Neural cell (in vitro differentiated cells): Measurements from ENCODE around the gene CACNA1D. TPM values are rescaled to one million over a fixed set of nuclear protein-coding genes. Genes with fewer than 3 reads are reported as not detected.

Experiments
- H2AFZ ChIP-seq: fragments of 200-600, 300-800 bp; sonication (generic), shearing (Covaris generic); 2 replicates; pipeline ENCODE4 v1.6.0; 2014; ENCODE audit warnings: low read depth, mild to moderate bottlenecking, antibody characterized with exemption, low read length, moderate library complexity
- H3F3A ChIP-seq: fragments of 200-600 bp; shearing (Covaris generic); 2 replicates; pipeline ENCODE4 v1.6.1; 2016; ENCODE audit warnings: mild to moderate bottlenecking, moderate library complexity, mixed read lengths, antibody characterized with exemption, low read length; ENCODE audit not compliant: insufficient read depth, poor library complexity, severe bottlenecking
- H3K27ac ChIP-seq: fragments of 200-600, 300-800 bp; sonication (generic), shearing (Covaris generic); 2 replicates; pipeline ENCODE4 v1.5.1; 2014; ENCODE audit warnings: mild to moderate bottlenecking, low read length, moderate library complexity
- H3K27me3 ChIP-seq: fragments of 300-800, 200-600 bp; sonication (generic), shearing (Covaris generic); 2 replicates; pipeline ENCODE4 v1.6.0; 2014; ENCODE audit warnings: mild to moderate bottlenecking, low read depth, low read length, moderate library complexity; ENCODE audit not compliant: insufficient read depth
- H3K36me3 ChIP-seq: fragments of 300-800, 200-600 bp; sonication (generic), shearing (Covaris generic); 2 replicates; pipeline ENCODE4 v1.5.1; 2014; ENCODE audit warnings: mild to moderate bottlenecking, antibody characterized with exemption, low read length, moderate library complexity; ENCODE audit not compliant: insufficient read depth
- H3K4me2 ChIP-seq: fragments of 300-800, 200-600 bp; sonication (generic), shearing (Covaris generic); 2 replicates; pipeline ENCODE4 v1.6.0; 2014; ENCODE audit warnings: mild to moderate bottlenecking, low read length
- H3K4me3 ChIP-seq: fragments of 300-800, 200-600 bp; sonication (generic), shearing (Covaris generic); 2 replicates; pipeline ENCODE4 v1.5.1; 2014; ENCODE audit warnings: mild to moderate bottlenecking, low read length, moderate library complexity
- H3K79me2 ChIP-seq: fragments of 200-600 bp; shearing (Covaris generic); replicated peaks from 2 replicates; pipeline ENCODE4 v1.6.0; 2014; ENCODE audit warnings: mild to moderate bottlenecking, low read length, moderate library complexity; ENCODE audit not compliant: insufficient read depth
- H3K9ac ChIP-seq: fragments of 300-800, 200-600 bp; sonication (generic), shearing (Covaris generic); 2 replicates; pipeline ENCODE4 v1.6.1; 2016; ENCODE audit warnings: mild to moderate bottlenecking, low read length, mixed read lengths
- H3K9me2 ChIP-seq: fragments of 200-600 bp; shearing (Covaris generic); 2 replicates; pipeline ENCODE4 v1.6.1; 2016; ENCODE audit warnings: mild to moderate bottlenecking, low read length, mixed read lengths; ENCODE audit not compliant: insufficient read depth
- H3K9me3 ChIP-seq: fragments of 200-600, 300-800 bp; sonication (generic), shearing (Covaris generic); 2 replicates; pipeline ENCODE4 v1.6.1; 2016; ENCODE audit warnings: mild to moderate bottlenecking, mixed run types, low read length, moderate library complexity, mixed read lengths
- H4K20me1 ChIP-seq: fragments of 200-600 bp; shearing (Covaris generic); 2 replicates; pipeline ENCODE4 v1.6.1; 2016; ENCODE audit warnings: mild to moderate bottlenecking, mixed run types; ENCODE audit not compliant: insufficient read depth
- CTCF ChIP-seq: fragments of 450-650 bp; IDR thresholded peaks from 2 replicates; pipeline ENCODE4 v1.5.1; 2014; ENCODE audit warnings: antibody characterized with exemption, mild to moderate bottlenecking, moderate library complexity; ENCODE audit not compliant: poor library complexity, severe bottlenecking
- EP300 ChIP-seq: fragments of 450-650 bp; conservative IDR thresholded peaks from 2 replicates; pipeline ENCODE4 v1.6.1; 2014; ENCODE audit warnings: antibody characterized with exemption, mild to moderate bottlenecking, moderate library complexity; ENCODE audit not compliant: poor library complexity, severe bottlenecking
- MXI1 ChIP-seq: fragments of 450-650 bp; conservative IDR thresholded peaks from 2 replicates; pipeline ENCODE4 v1.6.1; 2014; ENCODE audit warnings: antibody characterized with exemption, mild to moderate bottlenecking; ENCODE audit not compliant: poor library complexity, severe bottlenecking
- POLR2AphosphoS5 ChIP-seq: IDR thresholded peaks from 2 replicates; pipeline ENCODE4 v1.6.1; 2012
- RAD21 ChIP-seq: fragments of 450-650 bp; conservative IDR thresholded peaks from 2 replicates; pipeline ENCODE4 v1.6.1; 2014; ENCODE audit warnings: antibody characterized with exemption, mild to moderate bottlenecking, moderate library complexity
- SMC3 ChIP-seq: fragments of 450-650 bp; conservative IDR thresholded peaks from 2 replicates; pipeline ENCODE4 v1.6.1; 2014; ENCODE audit warnings: antibody characterized with exemption, mild to moderate bottlenecking, moderate library complexity; ENCODE audit not compliant: poor library complexity
- TAF1 ChIP-seq: IDR thresholded peaks from 2 replicates; pipeline ENCODE4 v1.6.1; 2012; ENCODE audit warnings: low read depth
- polyA plus RNA-seq: library from polyadenylated mRNA; depleted of rRNA; stranded (reverse); fragments of >200 nt; gene quantifications from 2 replicates; pipeline ENCODE4 v1.2.3, GENCODE V29; 2014
- TF ChIP-seq, protein P1 (sequence below): IDR thresholded peaks from 2 replicates; pipeline ENCODE4 v1.6.1; 2012; ENCODE audit warnings: borderline replicate concordance

Gene CACNA1D
- polyA plus RNA-seq, 1 donor from 2014 or later, result 22.5 TPM

GRCh38 chr3:53809267-53809666, 314.9 kb downstream of the CACNA1D start:
- Histone ChIP-seq H3K4me2 (no peak overlapping the region), H4K20me1 (no peaks in the 10 kb centered on the region), H3K79me2 (no peaks in the 10 kb centered on the region), H3K9ac (no peak overlapping the region), H3K4me3 (no peak overlapping the region), H3F3A (no peaks in the 10 kb centered on the region), H3K36me3 (peaks cover 4% of the 10 kb centered on the region), H3K9me3 (no peaks in the 10 kb centered on the region), H3K27ac (no peak overlapping the region), H2AFZ (no peak overlapping the region), H3K27me3 (no peaks in the 10 kb centered on the region), H3K9me2 (no peaks in the 10 kb centered on the region)
- TF ChIP-seq CTCF (no peak), SMC3 (no peak), TAF1 (no peak), RAD21 (no peak), POLR2AphosphoS5 (no peak), EP300 (no peak), MXI1 (no peak)

GRCh38 chr3:53809764-53810400, 315.5 kb downstream of the CACNA1D start:
- Histone ChIP-seq H3K27me3 (no peaks in the 10 kb centered on the region), H3K9ac (no peak overlapping the region), H4K20me1 (no peaks in the 10 kb centered on the region), H3K9me2 (no peaks in the 10 kb centered on the region), H3K27ac (no peak overlapping the region), H3F3A (no peaks in the 10 kb centered on the region), H3K79me2 (no peaks in the 10 kb centered on the region), H3K4me3 (no peak overlapping the region), H3K36me3 (peaks cover 4% of the 10 kb centered on the region), H2AFZ (no peak overlapping the region), H3K9me3 (no peaks in the 10 kb centered on the region), H3K4me2 (no peak overlapping the region)
- TF ChIP-seq, protein P1, sequence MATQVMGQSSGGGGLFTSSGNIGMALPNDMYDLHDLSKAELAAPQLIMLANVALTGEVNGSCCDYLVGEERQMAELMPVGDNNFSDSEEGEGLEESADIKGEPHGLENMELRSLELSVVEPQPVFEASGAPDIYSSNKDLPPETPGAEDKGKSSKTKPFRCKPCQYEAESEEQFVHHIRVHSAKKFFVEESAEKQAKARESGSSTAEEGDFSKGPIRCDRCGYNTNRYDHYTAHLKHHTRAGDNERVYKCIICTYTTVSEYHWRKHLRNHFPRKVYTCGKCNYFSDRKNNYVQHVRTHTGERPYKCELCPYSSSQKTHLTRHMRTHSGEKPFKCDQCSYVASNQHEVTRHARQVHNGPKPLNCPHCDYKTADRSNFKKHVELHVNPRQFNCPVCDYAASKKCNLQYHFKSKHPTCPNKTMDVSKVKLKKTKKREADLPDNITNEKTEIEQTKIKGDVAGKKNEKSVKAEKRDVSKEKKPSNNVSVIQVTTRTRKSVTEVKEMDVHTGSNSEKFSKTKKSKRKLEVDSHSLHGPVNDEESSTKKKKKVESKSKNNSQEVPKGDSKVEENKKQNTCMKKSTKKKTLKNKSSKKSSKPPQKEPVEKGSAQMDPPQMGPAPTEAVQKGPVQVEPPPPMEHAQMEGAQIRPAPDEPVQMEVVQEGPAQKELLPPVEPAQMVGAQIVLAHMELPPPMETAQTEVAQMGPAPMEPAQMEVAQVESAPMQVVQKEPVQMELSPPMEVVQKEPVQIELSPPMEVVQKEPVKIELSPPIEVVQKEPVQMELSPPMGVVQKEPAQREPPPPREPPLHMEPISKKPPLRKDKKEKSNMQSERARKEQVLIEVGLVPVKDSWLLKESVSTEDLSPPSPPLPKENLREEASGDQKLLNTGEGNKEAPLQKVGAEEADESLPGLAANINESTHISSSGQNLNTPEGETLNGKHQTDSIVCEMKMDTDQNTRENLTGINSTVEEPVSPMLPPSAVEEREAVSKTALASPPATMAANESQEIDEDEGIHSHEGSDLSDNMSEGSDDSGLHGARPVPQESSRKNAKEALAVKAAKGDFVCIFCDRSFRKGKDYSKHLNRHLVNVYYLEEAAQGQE, result no peak
- TF ChIP-seq RAD21 (no peak), MXI1 (no peak), POLR2AphosphoS5 (no peak), EP300 (no peak)
